GM08714 (cell line): ENCODE measurements around the gene MICALL2.

Source experiments
- H3K4me3 ChIP-seq: fragments of 200-500 bp; sonication (Bioruptor generic); 2 replicates; pipeline ENCODE4 v1.5.1; 2014; ENCODE audit warnings: mild to moderate bottlenecking, low read length, inconsistent platforms
- ZNF274 ChIP-seq: IDR thresholded peaks from 2 replicates; pipeline ENCODE4 v1.6.1; 2012; ENCODE audit warnings: mild to moderate bottlenecking, low read depth, low read length

The MICALL2 gene

DNA sequence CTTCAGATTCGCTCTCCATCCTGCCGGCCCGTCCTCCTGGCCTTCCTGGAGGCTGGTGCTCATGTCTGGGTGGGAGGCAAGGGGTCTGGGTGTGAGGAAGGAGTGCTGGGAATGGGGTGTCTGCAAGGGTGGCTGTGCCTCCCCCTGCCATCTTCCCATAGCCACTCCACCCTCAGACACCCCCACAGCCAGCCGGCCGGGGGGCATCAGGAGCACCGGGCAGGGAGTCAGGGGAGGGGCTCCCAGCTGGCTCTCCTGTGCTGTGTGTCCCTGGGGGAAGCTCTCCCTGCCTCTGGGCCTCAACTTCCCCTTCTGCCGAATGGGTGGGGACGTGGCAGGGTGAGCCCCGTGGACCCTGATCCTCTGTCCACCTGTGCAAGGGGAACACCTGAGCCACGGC, 18.6 kb downstream of the MICALL2 start:
- no peak for TF ChIP-seq ZNF274
- H3K4me3 ChIP-seq, result no peak overlapping the region

DNA sequence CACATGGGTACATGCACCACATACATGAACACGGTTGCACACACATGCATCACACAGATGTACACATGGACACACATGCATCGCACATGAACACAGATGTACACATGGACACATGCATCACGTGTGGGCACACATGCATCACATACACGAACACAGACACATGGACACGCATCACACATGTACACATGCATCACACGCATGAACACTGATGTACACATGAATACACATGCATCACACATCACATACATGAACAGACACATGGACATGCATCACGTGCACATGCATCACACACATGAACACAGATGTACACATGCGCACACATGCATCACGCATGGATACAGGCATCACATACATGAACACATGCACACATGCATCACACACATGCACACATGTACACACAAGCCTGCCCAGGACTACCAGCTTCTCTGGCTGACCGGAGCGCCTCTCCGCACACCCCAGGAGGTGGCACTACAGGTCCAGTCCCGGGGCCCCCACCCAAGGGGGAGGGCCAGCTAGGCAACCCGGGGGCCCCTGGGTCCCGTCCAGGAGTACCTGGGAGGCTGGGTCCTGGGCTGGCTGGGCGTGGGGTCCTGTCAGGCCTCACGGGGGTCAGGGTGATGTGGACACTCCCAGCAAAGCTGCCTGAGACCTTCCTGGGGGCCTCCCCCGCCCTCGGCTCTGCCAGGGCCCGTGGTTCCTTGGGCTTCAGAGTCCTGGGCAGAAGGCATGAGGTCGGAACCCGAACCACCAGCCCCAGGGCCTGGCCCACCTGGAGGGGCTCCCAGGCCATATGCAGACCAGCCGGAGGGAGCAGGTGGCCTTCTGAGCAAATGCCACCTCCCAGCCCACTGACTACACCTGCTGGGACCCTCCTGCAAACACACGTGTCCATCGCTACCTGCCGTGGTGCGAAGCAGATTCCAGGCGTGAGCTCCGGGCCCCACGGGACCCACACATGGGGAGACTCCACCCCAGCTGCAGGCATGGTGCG, 19.6 kb downstream of the MICALL2 start:
- H3K4me3 ChIP-seq, result no peak overlapping the region
- no peak for TF ChIP-seq ZNF274

DNA sequence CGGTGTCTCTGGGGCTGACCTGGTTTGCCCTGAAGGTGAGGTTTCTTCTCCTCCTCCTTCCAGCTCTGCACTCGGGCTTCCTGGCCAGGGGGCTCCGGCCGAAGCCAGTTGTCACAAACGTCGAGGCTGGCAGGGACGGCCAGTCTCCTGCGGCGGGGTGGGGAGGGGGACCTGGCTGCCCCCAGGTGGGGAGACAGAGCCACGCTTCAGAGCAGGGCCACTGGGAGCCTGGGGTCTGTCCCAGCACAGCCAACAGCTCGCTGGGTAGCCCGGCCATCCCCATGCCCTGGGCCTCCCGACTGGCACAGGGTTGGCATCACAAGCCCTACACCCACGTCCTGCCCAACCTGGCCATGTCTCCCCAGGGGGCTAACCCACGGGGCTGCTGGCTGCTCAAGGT, 20.4 kb downstream of the MICALL2 start:
- TF ChIP-seq ZNF274, result no peak

DNA sequence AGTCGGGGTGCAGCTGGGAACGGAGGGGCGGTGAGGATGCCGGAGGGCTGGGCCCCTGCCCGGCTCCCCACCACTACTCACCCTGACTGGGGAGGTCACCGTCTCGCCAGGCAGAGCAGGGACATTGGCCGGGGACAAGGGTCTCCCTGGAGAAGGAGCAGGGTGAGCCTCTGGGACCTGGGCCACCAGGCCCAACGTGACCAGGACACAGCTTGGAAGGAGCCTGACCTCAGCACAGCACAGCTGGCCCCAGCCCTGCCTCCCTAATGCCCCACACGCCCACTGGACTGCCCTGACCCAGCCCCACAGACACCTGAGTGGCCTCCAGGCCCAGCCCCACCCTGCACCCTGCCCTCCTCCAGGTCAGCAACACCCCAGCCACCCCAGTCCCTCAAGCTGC, 21.1 kb downstream of the MICALL2 start:
- no peak overlapping the region for H3K4me3 ChIP-seq
- no peak for TF ChIP-seq ZNF274

More for the DNA sequence above, 20.4 kb downstream of the MICALL2 start:
- no peak overlapping the region for H3K4me3 ChIP-seq

DNA sequence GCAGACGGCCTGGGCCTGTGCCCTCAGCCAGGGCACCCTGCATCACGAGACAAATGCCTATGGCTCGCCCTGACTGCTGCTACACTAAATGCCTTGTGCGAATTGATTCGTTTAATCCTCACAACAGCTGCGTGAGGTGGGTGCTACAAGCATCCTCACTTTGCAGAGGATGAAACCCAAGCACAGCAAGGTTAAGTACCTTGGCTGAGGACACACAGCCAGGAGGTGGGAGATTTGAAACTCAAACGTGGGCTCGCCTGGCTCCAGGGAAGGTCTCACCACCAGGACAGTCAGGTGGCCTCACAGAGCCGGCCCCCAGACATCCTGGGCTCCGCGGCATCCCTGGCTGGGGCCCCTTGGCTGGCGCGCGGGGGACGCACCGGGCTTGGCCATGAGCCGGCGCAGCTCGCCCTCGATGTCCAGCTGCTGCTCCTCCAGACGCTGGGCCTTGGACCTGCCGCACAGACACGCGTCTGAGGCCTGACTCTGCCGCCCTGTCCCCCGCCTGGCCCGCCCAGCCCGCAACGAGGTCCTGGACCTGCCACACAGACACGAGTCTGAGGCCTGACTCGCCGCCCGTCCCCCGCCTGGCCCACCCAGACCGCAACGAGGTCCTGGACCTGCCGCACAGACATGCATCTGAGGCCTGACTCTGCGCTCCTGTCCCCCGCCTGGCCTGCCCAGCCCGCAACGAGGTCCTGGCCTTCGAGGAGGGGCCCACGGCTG, 22.0 kb downstream of the MICALL2 start:
- no peak for TF ChIP-seq ZNF274
- H3K4me3 ChIP-seq, result no peak overlapping the region

DNA sequence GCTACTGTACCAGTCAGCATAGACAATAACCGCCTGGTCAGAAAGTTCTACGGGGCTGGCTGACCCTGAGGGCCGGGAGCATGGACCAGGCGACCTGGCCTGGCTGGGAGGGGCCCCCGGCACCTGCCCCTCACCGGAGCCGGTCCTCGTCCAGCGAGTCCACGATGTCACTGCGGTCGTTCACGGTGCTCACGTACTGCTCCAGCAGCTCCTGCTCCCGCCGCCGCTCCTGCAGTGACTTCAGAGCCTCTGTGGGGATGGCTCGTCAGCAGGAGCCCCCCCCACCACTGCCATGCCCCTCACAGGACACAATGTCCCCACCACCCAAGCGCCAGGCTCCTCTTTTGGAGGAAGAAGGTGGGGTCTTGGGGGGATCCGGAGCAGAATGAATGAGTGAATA, 22.7 kb downstream of the MICALL2 start:
- TF ChIP-seq ZNF274, result no peak
- H3K4me3 ChIP-seq, result no peak overlapping the region

DNA sequence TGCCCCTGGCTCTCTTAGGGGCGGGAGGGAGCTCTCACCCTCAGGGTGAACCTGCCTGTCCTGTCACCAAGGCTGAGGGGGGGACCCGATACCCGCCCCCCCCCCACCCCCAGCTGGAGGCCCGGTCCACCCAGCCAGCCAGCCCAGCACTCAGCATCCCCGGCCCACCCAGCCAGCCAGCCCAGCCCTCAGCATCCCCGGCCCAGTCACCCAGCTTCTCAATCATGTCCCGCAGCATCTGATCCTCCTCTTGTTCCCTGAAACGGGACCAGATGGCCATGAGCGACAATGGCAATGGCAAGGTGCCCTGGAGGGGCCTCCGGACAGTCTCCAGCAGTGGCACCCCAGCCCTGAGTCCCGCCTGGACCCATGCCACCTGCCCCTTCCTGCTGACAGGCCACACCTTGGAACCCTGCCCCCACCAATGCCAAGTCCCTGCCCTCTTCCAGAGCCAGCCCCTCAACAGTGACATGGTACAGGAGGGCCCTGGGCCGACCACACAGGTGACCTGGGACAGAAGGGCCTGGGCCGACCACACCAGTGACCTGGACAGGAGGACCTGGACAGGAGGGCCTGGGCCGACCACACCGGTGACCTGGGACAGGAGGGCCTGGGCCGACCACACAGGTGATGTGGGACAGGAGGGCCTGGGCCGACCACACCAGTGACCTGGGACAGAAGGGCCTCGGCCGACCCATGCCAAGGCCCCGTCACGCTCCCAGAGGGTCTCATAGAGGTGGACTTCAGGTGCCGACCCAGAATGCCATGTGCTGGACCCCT, 24.2 kb downstream of the MICALL2 start:
- no peak overlapping the region for H3K4me3 ChIP-seq
- TF ChIP-seq ZNF274, result no peak

DNA sequence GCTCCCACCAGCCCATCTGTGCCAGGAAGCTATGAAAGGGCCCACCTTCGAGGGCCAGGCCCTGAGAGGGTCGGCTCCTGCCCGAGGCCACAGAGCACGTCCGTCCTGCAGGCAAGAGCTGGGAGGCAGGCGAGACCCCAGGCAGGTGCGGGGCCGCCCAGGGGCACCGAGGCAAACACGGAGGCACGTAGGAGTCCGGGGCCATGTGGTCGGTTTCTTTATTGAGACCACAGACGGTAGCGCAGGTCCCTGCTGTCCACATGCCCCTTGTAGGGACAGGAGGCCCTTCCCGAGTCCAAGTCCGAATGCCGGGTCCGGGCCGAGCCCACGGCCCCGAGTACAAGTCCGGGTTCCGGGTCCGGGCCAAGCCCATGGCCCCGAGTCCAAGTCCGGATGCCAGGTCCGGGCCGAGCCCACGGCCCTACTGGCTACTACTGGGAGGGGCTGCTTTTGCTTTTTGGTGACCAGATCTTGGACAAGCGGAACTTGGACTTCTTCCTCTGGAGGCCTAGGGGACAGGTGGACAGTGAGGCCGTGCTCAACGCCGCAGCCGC, 25.0 kb downstream of the MICALL2 start:
- no peak overlapping the region for H3K4me3 ChIP-seq
- no peak for TF ChIP-seq ZNF274

DNA sequence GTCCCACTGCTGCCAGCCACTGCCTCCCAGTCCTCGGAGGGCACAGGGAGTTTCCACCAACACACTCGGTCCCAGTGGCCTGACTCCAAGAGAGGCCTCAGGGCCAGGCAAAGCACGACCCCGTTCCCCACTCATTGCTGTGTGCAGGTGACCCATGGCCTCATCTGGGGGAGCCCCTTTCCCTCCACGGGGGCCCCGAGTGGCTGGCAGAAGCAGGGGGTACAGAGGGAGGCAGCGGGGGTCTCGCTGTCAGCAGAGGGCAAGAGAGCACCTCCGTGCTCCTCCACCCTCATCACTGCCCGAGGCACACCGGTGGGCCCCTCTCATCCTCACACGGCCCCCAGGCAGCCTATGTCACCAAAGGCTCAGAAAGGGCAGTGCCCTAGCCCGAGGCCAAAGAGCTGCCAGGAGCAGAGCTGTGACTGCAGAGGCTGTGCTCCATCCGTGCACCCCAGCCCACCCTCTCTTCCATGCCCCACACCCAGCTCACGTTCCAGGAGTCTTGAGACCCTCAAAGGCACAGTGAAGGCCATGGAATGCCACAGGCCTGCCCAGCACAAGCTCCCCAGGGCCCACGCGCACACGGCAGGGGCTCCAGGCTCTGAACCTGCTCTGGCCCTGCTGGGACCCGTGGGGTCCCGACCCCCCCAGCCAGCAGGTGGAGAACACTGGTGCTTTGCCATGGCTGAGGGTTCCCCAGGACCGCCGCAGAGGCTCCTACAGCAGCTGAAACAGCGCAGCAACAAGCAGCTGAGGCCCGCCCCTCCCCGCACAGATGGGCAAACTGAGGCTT, 25.9 kb downstream of the MICALL2 start:
- H3K4me3 ChIP-seq, result no peak overlapping the region
- no peak for TF ChIP-seq ZNF274

DNA sequence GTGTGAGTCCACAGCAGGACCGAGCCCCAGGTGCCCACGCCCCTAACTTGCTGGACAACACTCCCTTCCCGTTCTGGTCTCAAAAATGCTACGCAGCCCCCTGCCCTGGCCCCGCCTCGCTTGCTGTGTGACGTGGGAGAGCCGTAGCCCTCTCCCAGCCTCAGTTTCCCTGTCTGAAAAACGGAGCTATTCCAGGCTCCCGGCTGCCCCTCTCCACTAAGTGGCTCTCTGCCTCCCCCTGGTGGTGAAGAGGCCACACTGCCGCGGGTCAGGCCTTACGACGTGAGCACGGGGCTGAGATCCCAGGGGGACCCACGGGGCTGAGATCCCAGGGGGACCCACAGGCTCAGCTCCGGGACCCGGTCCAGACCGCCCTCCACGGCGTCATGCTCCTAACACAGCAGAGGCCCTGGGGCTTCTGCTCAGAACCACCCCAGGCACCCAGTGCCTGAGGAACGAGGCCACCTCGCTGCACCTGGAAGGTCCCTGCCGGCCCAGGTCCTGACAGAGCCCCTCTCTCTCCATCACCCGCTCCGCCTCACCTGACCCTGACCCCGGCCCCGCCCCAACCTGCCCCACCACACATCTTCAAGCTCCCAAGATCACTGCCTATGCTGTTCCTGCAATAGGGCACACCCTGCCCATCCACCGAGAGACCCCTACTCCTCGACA, 26.7 kb downstream of the MICALL2 start:
- no peak for TF ChIP-seq ZNF274
- no peak overlapping the region for H3K4me3 ChIP-seq

DNA sequence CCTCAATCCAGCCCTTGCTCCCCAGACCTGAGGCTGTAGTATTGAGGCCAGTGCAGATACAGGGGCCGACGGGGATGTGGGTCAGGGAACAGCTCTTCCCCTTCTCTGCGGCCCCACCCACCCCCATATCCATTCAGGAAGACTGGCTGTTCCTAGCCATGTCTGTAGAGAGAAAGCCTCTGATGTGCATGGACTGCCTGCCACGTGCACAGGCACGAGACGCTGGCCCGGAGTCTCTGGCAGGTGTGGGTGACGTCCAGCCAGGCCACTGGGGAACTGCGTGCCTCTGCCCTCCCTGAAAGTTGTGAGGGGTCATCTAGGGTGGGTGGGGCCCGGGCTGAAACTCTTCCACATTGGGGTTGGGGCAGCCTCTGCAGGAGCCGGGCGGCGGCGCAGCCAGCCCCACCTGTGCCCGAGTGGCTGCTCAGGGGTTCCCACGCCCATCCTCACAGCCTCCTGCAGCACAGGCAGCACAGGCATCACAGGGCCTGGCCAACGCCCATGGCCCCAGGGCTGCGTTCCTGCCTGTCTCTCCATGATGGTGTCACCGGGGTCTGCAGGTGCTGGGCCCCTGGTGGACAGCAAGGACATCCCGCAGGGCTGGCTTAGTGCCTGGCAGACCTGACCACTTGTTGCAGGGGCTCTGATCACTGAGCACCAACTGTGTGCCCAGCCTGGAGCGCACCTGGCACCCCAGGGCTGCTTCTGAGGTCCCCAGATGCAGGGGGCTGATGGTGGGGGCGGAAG, 27.5 kb downstream of the MICALL2 start:
- no peak for TF ChIP-seq ZNF274
- H3K4me3 ChIP-seq, result no peak overlapping the region

DNA sequence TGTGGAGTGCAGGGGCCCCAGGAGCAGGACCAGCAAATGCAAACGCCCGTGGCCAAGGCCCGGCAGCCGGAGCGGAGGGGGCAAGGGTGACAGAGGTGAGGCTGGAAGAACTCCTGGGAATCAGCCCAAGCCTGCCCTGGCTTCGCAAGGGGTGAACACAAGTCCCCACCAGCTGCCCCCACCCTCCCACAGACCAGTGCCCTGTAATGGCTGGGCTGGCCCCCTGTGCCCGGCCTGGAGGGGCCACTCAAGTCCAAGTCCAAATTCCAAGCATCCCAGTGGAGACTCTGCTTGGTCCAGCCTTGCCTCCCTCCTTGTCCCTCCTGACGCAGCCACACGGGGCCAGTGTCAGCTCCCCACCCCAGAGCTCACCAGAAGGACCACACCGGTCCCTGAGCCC, 28.0 kb downstream of the MICALL2 start:
- TF ChIP-seq ZNF274, result no peak

More for the DNA sequence above, 28.0 kb downstream of the MICALL2 start:
- H3K4me3 ChIP-seq, result no peak overlapping the region
